MG63 (cell line): ENCODE measurements around the gene CACNA1C. TPM values are rescaled to one million over a fixed set of nuclear protein-coding genes. Genes with fewer than 3 reads are reported as not detected.
"Not testable (repeated sequence)": the region's sequence is repeated elsewhere in the genome, so short reads cannot be mapped to it uniquely, and the experiment has no call there.

Experiments used
- DNase-seq: peaks from one replicate; pipeline ENCODE4 v3.0.0-alpha.2; 2020
- H3K27me3 ChIP-seq: fragments of 250-450 bp; sonication (Bioruptor Pico); 2 replicates; pipeline ENCODE4 v1.5.1; 2020; ENCODE audit warnings: mild to moderate bottlenecking, moderate library complexity
- H3K36me3 ChIP-seq: fragments of 250-450 bp; sonication (Bioruptor Pico); 2 replicates; pipeline ENCODE4 v1.5.1; 2020; ENCODE audit warnings: mild to moderate bottlenecking, moderate library complexity
- H3K4me3 ChIP-seq: fragments of 250-450 bp; sonication (Bioruptor Pico); 2 replicates; pipeline ENCODE4 v1.5.1; 2020; ENCODE audit warnings: mild to moderate bottlenecking, moderate library complexity
- H3K9me3 ChIP-seq: fragments of 250-450 bp; sonication (Bioruptor Pico); 2 replicates; pipeline ENCODE4 v1.5.1; 2020; ENCODE audit warnings: mild to moderate bottlenecking, moderate library complexity
- total RNA-seq: library from RNA; depleted of rRNA; stranded (reverse); fragments of >200 nt; shearing (Covaris generic); gene quantifications from 2 replicates; pipeline ENCODE4 v1.2.3, GENCODE V29; 2014; ENCODE audit warnings: low replicate concordance

The CACNA1C gene
- total RNA-seq, 1 experiment from 2014 or later, result 1.4 TPM

GRCh38 chr12:2488131-2488530, 435.3 kb downstream of the CACNA1C start:
- Histone ChIP-seq H3K36me3 (no peaks in the 10 kb centered on the region), H3K4me3 (no peak overlapping the region), H3K9me3 (no peaks in the 10 kb centered on the region), H3K27me3 (no peaks in the 10 kb centered on the region)
- DNase-seq, result no peak

GRCh38 chr12:2488596-2488995, 435.8 kb downstream of the CACNA1C start:
- H3K9me3 ChIP-seq, result no peaks in the 10 kb centered on the region

GRCh38 chr12:2489275-2489674, 436.5 kb downstream of the CACNA1C start:
- H3K9me3 ChIP-seq, result no peaks in the 10 kb centered on the region
- H3K36me3 ChIP-seq, result no peaks in the 10 kb centered on the region
- H3K4me3 ChIP-seq, result no peak overlapping the region
- H3K27me3 ChIP-seq, result no peaks in the 10 kb centered on the region
- no peak for DNase-seq

More at GRCh38 chr12:2488596-2488995, 435.8 kb downstream of the CACNA1C start:
- no peak for DNase-seq
- no peaks in the 10 kb centered on the region for H3K27me3 ChIP-seq
- H3K4me3 ChIP-seq, result no peak overlapping the region
- H3K36me3 ChIP-seq, result no peaks in the 10 kb centered on the region

GRCh38 chr12:2490831-2491230, 438.0 kb downstream of the CACNA1C start:
- no peaks in the 10 kb centered on the region for H3K27me3 ChIP-seq
- no peak for DNase-seq
- H3K9me3 ChIP-seq, result no peaks in the 10 kb centered on the region
- H3K4me3 ChIP-seq, result no peak overlapping the region
- no peaks in the 10 kb centered on the region for H3K36me3 ChIP-seq

GRCh38 chr12:2491349-2491748, 438.6 kb downstream of the CACNA1C start:
- H3K36me3 ChIP-seq, DNase-seq, H3K27me3 ChIP-seq, H3K9me3 ChIP-seq, H3K4me3 ChIP-seq: not testable (repeated sequence)

- Histone ChIP-seq H3K9me3 (no peaks in the 10 kb centered on the region), H3K4me3 (no peak overlapping the region), H3K36me3 (no peaks in the 10 kb centered on the region), H3K27me3 (no peaks in the 10 kb centered on the region)
- DNase-seq, result no peak
Measured at GRCh38 chr12:2492236-2492635, 439.4 kb downstream of the CACNA1C start.

- H3K27me3 ChIP-seq, result no peaks in the 10 kb centered on the region
- DNase-seq, result no peak
- no peaks in the 10 kb centered on the region for H3K9me3 ChIP-seq
- no peak overlapping the region for H3K4me3 ChIP-seq
- H3K36me3 ChIP-seq, result no peaks in the 10 kb centered on the region
Measured at GRCh38 chr12:2493086-2493485, 440.3 kb downstream of the CACNA1C start.

GRCh38 chr12:2494486-2495192, 441.9 kb downstream of the CACNA1C start:
- DNase-seq, result no peak
- Histone ChIP-seq H3K27me3 (no peaks in the 10 kb centered on the region), H3K36me3 (no peaks in the 10 kb centered on the region), H3K9me3 (no peaks in the 10 kb centered on the region), H3K4me3 (no peak overlapping the region)

- Histone ChIP-seq H3K9me3 (no peaks in the 10 kb centered on the region), H3K36me3 (no peaks in the 10 kb centered on the region), H3K4me3 (no peak overlapping the region), H3K27me3 (no peaks in the 10 kb centered on the region)
- no peak for DNase-seq
Measured at GRCh38 chr12:2495417-2496112, 442.8 kb downstream of the CACNA1C start.

GRCh38 chr12:2498964-2499500, 446.2 kb downstream of the CACNA1C start:
- Histone ChIP-seq H3K4me3 (no peak overlapping the region), H3K36me3 (no peaks in the 10 kb centered on the region), H3K9me3 (no peaks in the 10 kb centered on the region), H3K27me3 (no peaks in the 10 kb centered on the region)
- DNase-seq, result no peak

- Histone ChIP-seq H3K36me3 (no peaks in the 10 kb centered on the region), H3K9me3 (no peaks in the 10 kb centered on the region), H3K4me3 (no peak overlapping the region), H3K27me3 (no peaks in the 10 kb centered on the region)
- DNase-seq, result no peak
Measured at GRCh38 chr12:2501464-2502191, 448.8 kb downstream of the CACNA1C start.

- Histone ChIP-seq H3K9me3 (no peaks in the 10 kb centered on the region), H3K27me3 (no peaks in the 10 kb centered on the region), H3K4me3 (no peak overlapping the region), H3K36me3 (no peaks in the 10 kb centered on the region)
- DNase-seq, result no peak
Measured at GRCh38 chr12:2503036-2503435, 450.2 kb downstream of the CACNA1C start.

GRCh38 chr12:2503762-2504161, 451.0 kb downstream of the CACNA1C start:
- Histone ChIP-seq H3K9me3 (no peaks in the 10 kb centered on the region), H3K4me3 (no peak overlapping the region), H3K27me3 (no peaks in the 10 kb centered on the region), H3K36me3 (no peaks in the 10 kb centered on the region)
- DNase-seq, result no peak

GRCh38 chr12:2504577-2504976, 451.8 kb downstream of the CACNA1C start:
- H3K9me3 ChIP-seq, result no peaks in the 10 kb centered on the region
- no peak for DNase-seq
- H3K27me3 ChIP-seq, result no peaks in the 10 kb centered on the region
- no peak overlapping the region for H3K4me3 ChIP-seq
- H3K36me3 ChIP-seq, result no peaks in the 10 kb centered on the region

GRCh38 chr12:2507814-2508213, 455.0 kb downstream of the CACNA1C start:
- H3K4me3 ChIP-seq, result no peak overlapping the region
- no peaks in the 10 kb centered on the region for H3K27me3 ChIP-seq
- DNase-seq, result no peak
- H3K9me3 ChIP-seq, result no peaks in the 10 kb centered on the region
- H3K36me3 ChIP-seq, result no peaks in the 10 kb centered on the region

- H3K27me3 ChIP-seq, result no peaks in the 10 kb centered on the region
- no peak for DNase-seq
- H3K36me3 ChIP-seq, result no peaks in the 10 kb centered on the region
- H3K9me3 ChIP-seq, result no peaks in the 10 kb centered on the region
- no peak overlapping the region for H3K4me3 ChIP-seq
Measured at GRCh38 chr12:2509137-2509536, 456.4 kb downstream of the CACNA1C start.

- no peaks in the 10 kb centered on the region for H3K36me3 ChIP-seq
- no peaks in the 10 kb centered on the region for H3K9me3 ChIP-seq
- H3K27me3 ChIP-seq, result no peaks in the 10 kb centered on the region
- H3K4me3 ChIP-seq, result no peak overlapping the region
- no peak for DNase-seq
Measured at GRCh38 chr12:2510045-2510444, 457.3 kb downstream of the CACNA1C start.
